Neural progenitor cell (in vitro differentiated cells): Measurements from ENCODE around the gene MUCL3.
"Not testable (repeated sequence)": the region's sequence is repeated elsewhere in the genome, so short reads cannot be mapped to it uniquely, and the experiment has no call there.

Experiments
- EZH2phosphoT487 ChIP-seq: fragments of 200-600 bp; sonication (generic); IDR thresholded peaks from 2 replicates; pipeline ENCODE4 v1.6.1; 2017; ENCODE audit warnings: antibody characterized with exemption
- TF ChIP-seq, protein P1 (sequence below): fragments of 200-600 bp; sonication (generic); IDR thresholded peaks from 2 replicates; pipeline ENCODE4 v1.5.1; 2017; ENCODE audit warnings: antibody characterized with exemption, mild to moderate bottlenecking

DNA sequence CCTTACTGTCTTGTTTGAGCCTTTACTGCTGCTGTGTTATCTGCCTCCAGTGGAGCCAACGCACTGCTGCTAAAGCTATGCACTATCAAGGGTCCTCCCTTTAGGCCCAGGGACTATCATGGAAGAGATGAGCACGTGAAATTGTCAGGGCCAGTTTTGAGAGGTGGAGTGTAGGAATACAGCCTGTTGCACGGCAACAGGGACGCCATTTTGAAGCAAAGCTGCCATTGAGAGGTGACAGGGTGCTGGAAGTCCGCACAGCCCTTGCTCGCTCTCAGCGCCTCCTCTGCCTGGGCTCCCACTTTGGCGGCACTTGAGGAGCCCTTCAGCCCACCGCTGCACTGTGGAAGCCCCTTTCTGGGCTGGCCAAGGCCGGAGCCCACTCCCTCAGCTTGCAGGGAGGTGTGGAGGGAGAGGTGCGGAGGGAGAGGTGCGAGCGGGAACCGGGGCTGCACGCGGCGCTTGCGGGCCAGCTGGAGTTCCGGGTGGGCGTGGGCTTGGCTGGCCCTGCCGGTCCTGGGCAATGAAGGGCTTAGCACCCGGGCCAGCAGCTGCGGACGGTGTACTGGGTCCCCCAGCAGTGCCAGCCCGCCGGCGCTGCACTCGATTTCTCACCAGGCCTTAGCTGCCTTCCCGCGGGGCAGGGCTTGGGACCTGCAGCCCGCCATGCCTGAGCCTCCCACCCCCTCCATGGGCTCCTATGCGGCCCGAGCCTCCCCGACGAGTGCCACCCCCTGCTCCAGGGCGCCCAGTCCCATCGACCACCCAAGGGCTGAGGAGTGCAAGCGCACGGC, 59.5 kb downstream of the MUCL3 start:
- TF ChIP-seq, protein P1, sequence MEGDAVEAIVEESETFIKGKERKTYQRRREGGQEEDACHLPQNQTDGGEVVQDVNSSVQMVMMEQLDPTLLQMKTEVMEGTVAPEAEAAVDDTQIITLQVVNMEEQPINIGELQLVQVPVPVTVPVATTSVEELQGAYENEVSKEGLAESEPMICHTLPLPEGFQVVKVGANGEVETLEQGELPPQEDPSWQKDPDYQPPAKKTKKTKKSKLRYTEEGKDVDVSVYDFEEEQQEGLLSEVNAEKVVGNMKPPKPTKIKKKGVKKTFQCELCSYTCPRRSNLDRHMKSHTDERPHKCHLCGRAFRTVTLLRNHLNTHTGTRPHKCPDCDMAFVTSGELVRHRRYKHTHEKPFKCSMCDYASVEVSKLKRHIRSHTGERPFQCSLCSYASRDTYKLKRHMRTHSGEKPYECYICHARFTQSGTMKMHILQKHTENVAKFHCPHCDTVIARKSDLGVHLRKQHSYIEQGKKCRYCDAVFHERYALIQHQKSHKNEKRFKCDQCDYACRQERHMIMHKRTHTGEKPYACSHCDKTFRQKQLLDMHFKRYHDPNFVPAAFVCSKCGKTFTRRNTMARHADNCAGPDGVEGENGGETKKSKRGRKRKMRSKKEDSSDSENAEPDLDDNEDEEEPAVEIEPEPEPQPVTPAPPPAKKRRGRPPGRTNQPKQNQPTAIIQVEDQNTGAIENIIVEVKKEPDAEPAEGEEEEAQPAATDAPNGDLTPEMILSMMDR = not testable (repeated sequence)
- TF ChIP-seq EZH2phosphoT487 = not testable (repeated sequence)
